Ramos (cell line): ENCODE data around the gene TMEM170A.
"Not testable (repeated sequence)": the region's sequence is repeated elsewhere in the genome, so short reads cannot be mapped to it uniquely, and the experiment has no call there.

Source experiments
- in situ Hi-C: fragments of 300-500 bp; cut with MboI; formaldehyde crosslinking; loops from one replicate; pipeline ENCODE4 v1.14.3; 2022; ENCODE audit warnings: low sequenced_read_pairs; ENCODE audit not compliant: unreplicated experiment

Gene TMEM170A

DNA sequence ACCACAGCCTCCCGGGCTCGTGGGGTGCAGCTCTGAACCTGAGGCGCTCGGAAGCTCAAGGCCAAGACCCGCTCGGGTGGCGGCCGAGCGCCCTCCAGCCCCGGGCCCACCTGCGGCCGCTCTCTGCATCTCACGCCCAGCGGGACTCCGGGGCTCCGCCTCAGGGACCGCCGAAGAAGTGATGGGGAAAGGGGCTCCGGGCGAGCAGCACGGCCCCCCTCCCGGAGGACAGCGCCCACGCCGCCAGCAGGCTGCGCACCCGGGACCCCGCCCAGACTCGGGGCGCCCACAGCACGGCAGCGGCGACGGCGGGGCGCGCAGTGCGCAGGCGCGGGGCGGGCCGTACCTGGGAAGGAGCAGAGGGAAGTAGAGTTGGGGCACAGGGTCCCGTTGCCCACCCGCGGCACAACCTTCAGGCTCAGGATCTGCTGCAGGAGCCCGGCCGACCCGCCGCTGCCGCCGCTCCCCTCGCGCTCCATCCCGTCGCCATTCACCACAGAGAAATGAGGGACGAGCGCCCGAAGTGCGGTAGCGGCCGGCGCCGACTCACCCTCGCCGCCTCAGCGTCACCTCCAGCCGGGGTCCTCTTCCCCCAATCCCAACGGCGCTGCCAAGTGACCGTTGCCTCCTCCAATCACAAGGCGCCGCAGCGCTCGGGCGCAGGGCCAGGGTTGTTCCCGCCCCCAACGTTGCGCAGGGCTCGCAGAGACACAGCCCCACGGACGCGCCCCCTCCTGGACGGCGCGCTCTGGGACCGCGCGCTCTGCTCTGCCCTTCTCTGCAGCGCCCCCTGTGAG is at the start of gene TMEM170A:
TMEM170A (minus strand) TSS at position 568 of the 797 bp plus-strand sequence; CDS start at position 479, 89 bp downstream.
- in situ Hi-C loops: no loop called here

DNA sequence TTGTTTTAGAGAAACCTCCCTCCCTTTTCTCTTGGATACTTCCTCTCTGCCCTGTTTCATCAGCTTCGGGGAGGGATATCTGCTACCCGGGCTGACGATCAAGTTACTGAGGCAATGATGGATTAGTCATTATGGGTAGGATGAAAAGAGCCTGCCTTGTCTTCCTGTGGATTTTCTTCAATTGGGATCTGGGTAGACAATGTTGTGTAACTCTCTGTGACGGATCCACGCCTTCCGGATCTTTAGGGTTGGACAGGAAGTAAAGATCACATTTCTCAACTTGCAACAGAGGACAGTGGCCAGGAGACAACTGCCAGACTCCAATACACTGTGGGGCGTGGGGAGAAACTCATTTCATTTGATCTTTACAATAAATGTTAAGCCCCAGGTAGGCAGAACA is 42.1 kb upstream of the TMEM170A start:
- in situ Hi-C loops: no loop called here

- in situ Hi-C loops: no loop called here
These were observed 41.6 kb upstream of the TMEM170A start for GRCh38 chr16:75506107-75506506.

DNA sequence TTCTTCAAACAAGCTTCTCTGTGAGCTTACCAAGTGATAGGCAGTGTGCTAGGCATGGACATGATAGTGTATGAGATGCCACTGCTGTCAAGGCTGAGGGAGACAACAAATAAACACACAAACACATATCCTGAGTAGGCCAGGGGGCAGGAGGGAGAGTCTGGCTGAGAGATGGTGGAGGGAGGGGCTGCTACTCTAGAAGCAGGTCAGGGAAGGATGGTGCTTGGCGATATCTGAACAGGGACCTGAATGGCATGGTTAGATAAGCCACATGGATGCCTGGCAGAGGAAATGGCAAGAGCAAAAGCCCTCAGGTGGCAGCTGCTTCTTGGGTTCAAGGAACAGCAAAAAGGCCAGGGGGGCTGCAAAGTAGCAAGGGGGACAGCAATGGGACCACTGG is 39.3 kb upstream of the TMEM170A start:
- in situ Hi-C loops: no loop called here

DNA sequence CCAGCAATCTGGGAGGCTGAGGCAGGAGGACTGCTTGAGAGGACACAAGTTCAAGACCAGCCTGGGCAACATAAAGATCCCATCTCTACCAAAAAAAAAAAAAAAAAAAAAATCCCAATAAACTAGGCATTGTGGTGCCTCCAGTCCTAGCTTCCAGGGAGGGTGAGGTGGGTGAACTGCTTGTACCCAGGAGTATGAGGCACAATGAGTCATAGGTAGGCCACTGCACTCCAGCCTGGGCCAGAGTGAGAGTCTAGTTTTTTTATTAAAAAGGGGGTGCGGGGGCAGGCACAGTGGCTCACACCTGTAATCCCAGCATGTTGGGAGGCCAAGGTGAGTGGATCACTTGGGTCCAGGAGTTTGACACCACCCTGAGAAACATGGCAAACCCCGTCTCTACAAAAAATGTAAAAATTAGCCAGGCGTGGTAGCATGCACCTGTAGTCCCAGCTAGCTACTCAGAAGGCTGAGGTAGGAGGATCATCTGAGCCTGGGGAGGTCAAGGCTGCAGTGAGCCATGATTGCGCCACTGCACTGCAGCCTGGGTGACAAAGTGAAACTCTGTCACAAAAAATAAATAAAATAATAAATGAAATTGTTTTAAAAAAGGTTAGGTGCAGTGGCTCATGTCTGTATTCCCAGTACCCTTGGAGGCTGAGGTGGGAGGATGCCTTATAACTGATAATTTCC is 38.6 kb upstream of the TMEM170A start:
- in situ Hi-C loops: no loop called here

GRCh38 chr16:75501820-75502219 is 37.3 kb upstream of the TMEM170A start:
- in situ Hi-C loops: not testable (repeated sequence)

DNA sequence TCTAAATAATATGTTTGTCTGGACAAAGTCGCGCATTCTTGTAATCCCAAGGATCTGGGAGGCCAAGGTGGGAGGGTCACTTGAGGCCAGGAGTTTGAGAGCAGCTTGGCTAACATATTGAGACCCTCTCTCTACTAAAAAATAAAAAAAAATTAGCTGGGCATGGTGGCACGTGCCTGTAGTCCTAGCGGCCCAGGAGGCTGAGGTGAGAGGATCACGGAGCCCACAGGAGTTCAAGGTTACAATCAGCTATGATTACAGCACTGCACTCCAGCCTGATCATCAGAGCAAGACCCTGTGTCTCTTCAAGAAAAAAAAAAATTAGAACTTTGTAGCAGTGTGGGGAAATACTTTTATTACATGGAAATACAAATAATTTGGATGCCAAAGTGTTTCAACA is 36.9 kb upstream of the TMEM170A start:
- in situ Hi-C loops: no loop called here

GRCh38 chr16:75498605-75499322 is 34.3 kb upstream of the TMEM170A start:
- in situ Hi-C loops: not testable (repeated sequence)

DNA sequence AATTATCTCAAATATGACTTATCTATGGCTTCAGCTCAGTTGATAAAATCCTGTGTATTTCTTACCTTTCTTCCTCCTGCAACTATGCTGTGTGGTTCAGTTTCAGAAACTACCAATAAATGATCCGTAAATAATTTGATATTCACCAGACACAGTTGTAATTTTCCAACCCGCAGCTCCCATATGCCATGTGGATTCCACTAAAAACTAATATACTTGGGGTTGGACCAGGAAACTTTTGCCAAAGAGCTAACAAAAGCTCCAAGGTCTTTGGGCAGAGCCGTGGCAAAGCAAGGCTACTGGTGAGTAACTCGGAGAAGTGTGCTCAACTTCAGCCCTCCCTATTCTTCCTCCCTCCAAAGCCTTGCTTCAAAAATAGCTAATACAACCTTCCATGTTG is 33.1 kb upstream of the TMEM170A start:
- in situ Hi-C loops: no loop called here

- in situ Hi-C loops: no loop called here
These were observed 30.7 kb upstream of the TMEM170A start, which contains the start of gene CHST6 for GRCh38 chr16:75495076-75495674. Gene CHST6, minus strand, starts transcription at chr16:75495441. Its CDS starts 15,613 bp downstream, at chr16:75479828.

DNA sequence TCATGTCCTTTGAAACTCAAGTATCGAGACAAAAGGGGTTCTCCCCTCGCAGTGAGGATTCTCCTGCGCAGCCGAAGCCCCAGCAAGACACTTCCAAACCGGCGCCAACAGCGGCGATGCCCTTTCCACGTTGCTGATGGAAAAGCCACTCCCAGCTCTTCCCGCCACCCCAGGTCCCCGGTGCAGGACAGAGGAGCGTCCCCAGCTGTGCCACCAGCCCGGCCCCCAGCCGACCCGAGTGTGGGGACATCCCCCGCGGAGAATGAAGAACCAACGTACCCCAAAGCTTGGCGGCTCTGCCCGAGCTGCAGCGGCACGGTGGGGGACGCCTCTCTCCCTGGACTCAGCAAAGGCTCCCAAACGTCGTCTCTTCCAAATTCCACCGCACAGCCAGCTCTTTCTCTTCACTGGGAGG is 30.2 kb upstream of the TMEM170A start:
- in situ Hi-C loops: no loop called here

DNA sequence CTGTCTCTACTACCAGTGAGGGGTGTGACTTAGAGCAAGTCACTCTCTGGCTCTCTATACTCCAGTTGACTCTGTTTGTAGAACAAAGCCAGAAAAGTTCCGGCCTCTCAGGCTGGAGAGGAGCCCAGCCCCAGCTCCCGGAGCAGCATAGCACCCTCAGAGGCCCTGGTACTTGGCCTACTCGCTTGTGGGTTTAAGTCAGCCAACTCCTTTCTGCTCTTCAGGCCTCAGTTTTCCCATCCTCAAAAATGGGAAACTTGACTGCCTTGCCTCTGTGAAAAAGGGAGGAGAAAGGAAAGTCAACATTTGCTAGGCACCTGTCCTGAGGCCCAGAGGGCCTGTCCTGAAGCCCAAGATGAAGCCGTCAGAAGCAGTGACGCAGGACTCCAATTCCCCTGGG is 29.7 kb upstream of the TMEM170A start:
- in situ Hi-C loops: no loop called here

- in situ Hi-C loops: no loop called here
These were observed 27.4 kb upstream of the TMEM170A start for GRCh38 chr16:75491876-75492275.

GRCh38 chr16:75488322-75488721 is 23.8 kb upstream of the TMEM170A start:
- in situ Hi-C loops: loop anchor here (10.0 kb wide), 1 partner anchor 276 kb away; no protein-coding TSS in a partner anchor

GRCh38 chr16:75486676-75487313 is 22.3 kb upstream of the TMEM170A start:
- in situ Hi-C loops: loop anchor here (10.0 kb wide), 1 partner anchor 278 kb away; no protein-coding TSS in a partner anchor

- in situ Hi-C loops: loop anchor here (10.0 kb wide), 1 partner anchor 279 kb away; no protein-coding TSS in a partner anchor
These were observed 21.7 kb upstream of the TMEM170A start for GRCh38 chr16:75486014-75486675.

DNA sequence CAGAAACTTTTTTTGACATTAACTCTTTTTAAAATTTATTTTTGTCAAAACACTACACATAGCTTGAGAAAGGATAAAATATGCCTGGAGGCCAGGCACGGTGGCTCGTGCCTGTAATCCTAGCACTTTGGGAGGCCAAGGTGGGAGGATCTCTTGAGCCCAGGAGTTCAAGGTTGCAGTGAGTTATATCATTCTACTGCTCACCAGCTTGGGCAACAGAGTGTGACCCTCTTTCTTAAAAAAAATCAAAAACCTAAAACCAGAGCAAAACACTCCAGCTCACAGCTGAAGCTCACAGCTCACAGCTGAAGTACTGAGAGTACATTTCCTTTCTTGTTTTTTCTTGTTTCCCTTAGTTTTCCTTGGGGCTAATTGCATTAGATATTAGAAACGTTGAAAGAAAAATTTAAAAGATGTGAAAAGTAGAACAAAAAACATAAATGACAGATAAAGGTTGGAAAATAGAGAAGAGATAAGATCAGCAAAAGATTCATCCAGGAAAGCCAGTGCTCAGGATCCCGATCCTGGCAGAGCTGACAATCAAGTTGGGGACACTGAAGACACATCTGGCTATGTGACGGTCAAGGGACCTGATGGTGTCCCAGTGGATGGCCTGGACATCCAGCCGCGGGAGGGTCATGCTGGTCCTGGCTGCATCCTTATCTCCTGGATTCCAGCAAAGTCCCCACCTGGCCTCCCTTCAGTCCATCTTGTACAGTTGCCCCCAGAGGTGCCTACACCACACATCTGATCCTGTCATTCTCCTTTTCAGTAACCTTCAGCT is 20.9 kb upstream of the TMEM170A start:
- in situ Hi-C loops: loop anchor here (10.0 kb wide), 1 partner anchor 279 kb away; no protein-coding TSS in a partner anchor

GRCh38 chr16:75483222-75483621 is 18.7 kb upstream of the TMEM170A start:
- in situ Hi-C loops: loop anchor here (10.0 kb wide), 1 partner anchor 282 kb away; no protein-coding TSS in a partner anchor
